Mesendoderm (in vitro differentiated cells): ENCODE data around the gene DAB2IP.
A peak's percentile ranks its signal among the peaks of the same experiment; 100 is the strongest.

ENCODE experiments used
- DNase-seq: peaks from one replicate; pipeline ENCODE4 v3.0.0; 2013
- H2AK5ac ChIP-seq: 2 replicates; pipeline ENCODE4 v1.6.1; 2013; ENCODE audit warnings: low read length, inconsistent platforms
- H2BK120ac ChIP-seq: 2 replicates; pipeline ENCODE4 v1.6.1; 2013; ENCODE audit warnings: low read depth, mild to moderate bottlenecking, low read length, moderate library complexity, mixed read lengths
- H2BK15ac ChIP-seq: replicated peaks from 2 replicates; pipeline ENCODE4 v1.6.1; 2013; ENCODE audit warnings: low read depth, mild to moderate bottlenecking, moderate library complexity
- H2BK5ac ChIP-seq: 2 replicates; pipeline ENCODE4 v1.6.1; 2013; ENCODE audit warnings: low read length, inconsistent platforms
- H3K18ac ChIP-seq: 2 replicates; pipeline ENCODE4 v1.6.1; 2013; ENCODE audit warnings: mild to moderate bottlenecking, low read length, mixed read lengths
- H3K23ac ChIP-seq: one replicate; pipeline ENCODE4 v1.6.1; 2013; ENCODE audit warnings: low read length
- H3K27ac ChIP-seq: 2 replicates; pipeline ENCODE4 v1.5.1; 2013; ENCODE audit warnings: low read depth, mild to moderate bottlenecking, inconsistent platforms, low read length, moderate library complexity
- H3K27me3 ChIP-seq: 2 replicates; pipeline ENCODE4 v1.6.1; 2013; ENCODE audit warnings: low read length, control low read depth, mild to moderate bottlenecking, inconsistent platforms; ENCODE audit not compliant: insufficient read depth, poor library complexity
- H3K36me3 ChIP-seq: 2 replicates; pipeline ENCODE4 v1.6.1; 2013; ENCODE audit warnings: low read length, inconsistent platforms; ENCODE audit not compliant: control insufficient read depth, insufficient read depth
- H3K4ac ChIP-seq: one replicate; pipeline ENCODE4 v1.6.1; 2013; ENCODE audit warnings: low read depth, mild to moderate bottlenecking, low read length, moderate library complexity
- H3K4me1 ChIP-seq: 2 replicates; pipeline ENCODE4 v1.6.1; 2013; ENCODE audit warnings: low read depth, low read length, inconsistent platforms; ENCODE audit not compliant: control insufficient read depth
- H3K4me2 ChIP-seq: 2 replicates; pipeline ENCODE4 v1.6.1; 2013; ENCODE audit warnings: low read length
- H3K4me3 ChIP-seq: 2 replicates; pipeline ENCODE4 v1.5.1; 2013; ENCODE audit warnings: mild to moderate bottlenecking, low read length
- H3K56ac ChIP-seq: one replicate; pipeline ENCODE4 v1.6.1; 2013; ENCODE audit warnings: low read length
- H3K79me1 ChIP-seq: 2 replicates; pipeline ENCODE4 v1.6.1; 2013; ENCODE audit warnings: low read length, inconsistent platforms
- H3K79me2 ChIP-seq: 2 replicates; pipeline ENCODE4 v1.6.1; 2013; ENCODE audit warnings: mild to moderate bottlenecking, low read length; ENCODE audit not compliant: control insufficient read depth, insufficient read depth
- H3K9ac ChIP-seq: 2 replicates; pipeline ENCODE4 v1.6.1; 2013; ENCODE audit warnings: low read length, inconsistent platforms
- H4K5ac ChIP-seq: one replicate; pipeline ENCODE4 v1.6.1; 2013; ENCODE audit warnings: low read length
- H4K8ac ChIP-seq: one replicate; pipeline ENCODE4 v1.6.1; 2013; ENCODE audit warnings: low read depth, mild to moderate bottlenecking, control low read depth, low read length, moderate library complexity
- WGBS: extraction: QIAGEN DNeasy Blood & Tissue Kit; methylation state at CpG from one replicate; pipeline ENCODE4 v1.1.7; 2013; ENCODE audit warnings: low lambda C conversion rate, missing lambda C conversion rate; ENCODE audit not compliant: insufficient coverage; ENCODE audit errors: extremely low coverage; 5-methylcytosine and 5-hydroxymethylcytosine counted together

Gene DAB2IP

DNA sequence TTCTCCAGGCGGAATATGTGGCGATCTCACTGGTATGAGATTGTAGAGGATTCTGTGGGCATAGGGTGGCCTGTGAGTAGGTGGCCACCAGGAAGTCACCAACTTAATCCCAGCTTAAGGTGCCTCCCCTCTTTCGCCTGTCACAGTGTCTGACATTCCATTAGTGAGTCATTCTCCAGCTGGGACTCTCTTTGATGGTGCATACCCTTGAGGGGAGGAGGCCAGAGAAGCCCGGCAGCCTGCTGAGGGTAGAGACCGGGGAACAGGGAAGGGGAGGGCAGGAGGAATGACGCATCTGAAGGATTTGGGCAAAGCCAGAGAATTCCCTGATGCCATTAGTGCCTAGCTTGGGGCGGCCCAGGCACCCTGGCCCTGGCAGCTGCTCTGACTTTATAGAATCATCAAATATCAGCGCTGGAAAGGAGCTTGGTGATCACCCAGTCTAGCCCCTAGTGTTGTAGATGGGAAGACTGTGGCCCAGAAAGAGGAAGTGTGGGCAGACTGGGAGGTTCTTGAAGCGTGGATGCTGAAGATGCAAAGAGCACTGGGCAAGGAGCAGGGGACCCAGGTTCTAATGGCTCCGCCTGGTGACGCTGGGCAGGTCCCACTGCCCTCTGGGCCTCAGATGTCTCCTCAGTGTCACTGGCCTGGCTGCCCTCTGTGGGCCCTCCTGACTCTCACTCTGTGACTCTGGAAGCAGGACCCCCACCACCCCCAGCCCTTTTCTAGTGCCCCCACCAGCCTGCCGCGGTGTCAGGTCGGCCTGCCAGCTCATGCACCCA, 41.4 kb downstream of the DAB2IP start:
- no peak overlapping the region for H3K4me3 ChIP-seq
- no peak overlapping the region for H4K5ac ChIP-seq
- no peak overlapping the region for H3K9ac ChIP-seq
- H2BK15ac ChIP-seq: no peak overlapping the region
- no peak overlapping the region for H3K18ac ChIP-seq
- peaks cover 5% of the 10 kb centered on the region for H3K4me1 ChIP-seq
- H2BK5ac ChIP-seq: no peak overlapping the region
- DNase-seq: peak; percentile 96
- H3K23ac ChIP-seq: no peak overlapping the region
- H3K56ac ChIP-seq: no peak overlapping the region
- no peak overlapping the region for H3K4me2 ChIP-seq
- no peak overlapping the region for H4K8ac ChIP-seq
- H3K79me1 ChIP-seq: peaks cover 9% of the 10 kb centered on the region
- no CpG with 5 or more reads among the region's 14 CpGs for WGBS
- H3K36me3 ChIP-seq: no peaks in the 10 kb centered on the region
- no peak overlapping the region for H3K4ac ChIP-seq
- no peak overlapping the region for H2BK120ac ChIP-seq
- no peak overlapping the region for H2AK5ac ChIP-seq
- H3K27ac ChIP-seq: no peak overlapping the region
- no peaks in the 10 kb centered on the region for H3K79me2 ChIP-seq
- no peaks in the 10 kb centered on the region for H3K27me3 ChIP-seq

DNA sequence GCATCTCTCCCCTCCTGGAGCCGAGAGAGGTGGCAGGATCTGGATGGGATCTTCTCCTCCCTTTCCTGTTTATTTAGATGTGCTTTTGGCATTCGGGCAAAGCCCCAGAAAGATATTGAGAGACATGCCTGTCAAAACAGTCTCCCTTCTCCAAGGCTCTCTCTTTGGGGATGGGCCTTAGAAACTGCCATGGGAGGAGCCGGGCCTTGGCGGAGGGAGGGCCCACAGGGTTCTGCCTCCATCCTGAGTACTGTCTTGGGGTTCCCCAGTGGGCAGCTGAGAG, 41.9 kb downstream of the DAB2IP start:
- Histone ChIP-seq H3K79me1 (peaks cover 7% of the 10 kb centered on the region), H2BK120ac (no peak overlapping the region), H2BK5ac (no peak overlapping the region), H3K4me2 (no peak overlapping the region), H2BK15ac (no peak overlapping the region), H2AK5ac (no peak overlapping the region), H3K9ac (no peak overlapping the region), H3K4ac (no peak overlapping the region), H4K5ac (no peak overlapping the region), H3K56ac (no peak overlapping the region), H3K18ac (no peak overlapping the region), H3K36me3 (no peaks in the 10 kb centered on the region), H3K79me2 (no peaks in the 10 kb centered on the region), H3K4me1 (peaks cover 5% of the 10 kb centered on the region), H4K8ac (no peak overlapping the region), H3K27ac (no peak overlapping the region), H3K27me3 (no peaks in the 10 kb centered on the region), H3K23ac (no peak overlapping the region), H3K4me3 (no peak overlapping the region)
- no CpG with 5 or more reads among the region's 4 CpGs for WGBS
- no peak for DNase-seq

DNA sequence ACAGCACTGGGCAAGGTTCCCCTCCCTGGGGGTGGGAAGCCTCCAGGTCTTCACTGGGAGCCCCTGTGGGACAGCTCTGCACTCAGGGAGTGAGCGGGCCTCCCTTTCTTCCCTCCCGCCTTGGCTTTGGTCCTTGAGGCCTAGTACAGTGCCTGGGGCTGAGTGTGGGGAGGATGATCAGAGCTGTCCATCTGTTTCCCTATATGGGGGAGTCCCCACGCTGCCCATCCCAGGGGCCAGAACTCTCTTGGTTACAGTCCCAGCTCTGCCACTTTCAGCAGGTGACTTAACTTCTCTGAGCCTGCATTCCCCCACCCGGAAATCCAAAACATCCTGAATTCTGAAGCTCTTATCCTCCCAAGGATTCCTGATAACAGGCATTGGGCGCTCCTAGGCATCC, 42.6 kb downstream of the DAB2IP start:
- H3K4ac ChIP-seq: no peak overlapping the region
- H3K56ac ChIP-seq: no peak overlapping the region
- no peaks in the 10 kb centered on the region for H3K27me3 ChIP-seq
- no peak overlapping the region for H4K5ac ChIP-seq
- H3K4me3 ChIP-seq: no peak overlapping the region
- peaks cover 7% of the 10 kb centered on the region for H3K79me1 ChIP-seq
- H2AK5ac ChIP-seq: no peak overlapping the region
- H3K27ac ChIP-seq: no peak overlapping the region
- no peak overlapping the region for H3K23ac ChIP-seq
- no peak overlapping the region for H3K18ac ChIP-seq
- DNase-seq: no peak
- no peak overlapping the region for H2BK120ac ChIP-seq
- no peak overlapping the region for H4K8ac ChIP-seq
- H2BK15ac ChIP-seq: no peak overlapping the region
- no peak overlapping the region for H2BK5ac ChIP-seq
- H3K9ac ChIP-seq: no peak overlapping the region
- peaks cover 5% of the 10 kb centered on the region for H3K4me1 ChIP-seq
- H3K79me2 ChIP-seq: no peaks in the 10 kb centered on the region
- no CpG with 5 or more reads among the region's 5 CpGs for WGBS
- no peaks in the 10 kb centered on the region for H3K36me3 ChIP-seq
- no peak overlapping the region for H3K4me2 ChIP-seq

DNA sequence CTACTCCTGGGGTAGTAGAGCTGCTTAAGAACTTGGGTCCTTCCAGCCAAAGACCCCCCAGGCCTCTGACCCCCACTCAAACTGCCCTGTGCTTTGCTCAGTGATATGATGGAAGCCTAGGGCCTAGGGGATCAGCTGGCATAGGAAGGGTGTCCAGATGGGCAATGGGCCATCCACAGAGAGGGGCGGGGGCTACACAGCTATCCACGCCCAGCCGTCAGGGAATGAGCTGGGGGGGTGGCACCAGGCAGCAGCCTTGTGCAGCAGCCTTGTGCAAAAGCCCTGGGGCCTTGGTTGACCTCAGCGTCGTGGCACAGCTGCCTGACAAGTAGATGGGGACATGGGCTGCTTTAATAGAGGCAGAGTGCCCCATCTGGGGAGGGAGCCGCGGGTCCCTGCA, 43.2 kb downstream of the DAB2IP start:
- Histone ChIP-seq H3K4me2 (no peak overlapping the region), H3K27ac (no peak overlapping the region), H3K56ac (no peak overlapping the region), H2BK120ac (no peak overlapping the region), H3K9ac (no peak overlapping the region), H3K79me1 (peaks cover 7% of the 10 kb centered on the region), H3K79me2 (no peaks in the 10 kb centered on the region), H3K23ac (no peak overlapping the region), H2BK5ac (no peak overlapping the region), H2BK15ac (no peak overlapping the region), H3K4ac (no peak overlapping the region), H3K4me1 (peaks cover 5% of the 10 kb centered on the region), H3K27me3 (no peaks in the 10 kb centered on the region), H4K5ac (no peak overlapping the region), H2AK5ac (no peak overlapping the region), H3K36me3 (no peaks in the 10 kb centered on the region), H4K8ac (no peak overlapping the region), H3K4me3 (no peak overlapping the region), H3K18ac (no peak overlapping the region)
- WGBS: no CpG with 5 or more reads among the region's 7 CpGs
- DNase-seq: no peak

DNA sequence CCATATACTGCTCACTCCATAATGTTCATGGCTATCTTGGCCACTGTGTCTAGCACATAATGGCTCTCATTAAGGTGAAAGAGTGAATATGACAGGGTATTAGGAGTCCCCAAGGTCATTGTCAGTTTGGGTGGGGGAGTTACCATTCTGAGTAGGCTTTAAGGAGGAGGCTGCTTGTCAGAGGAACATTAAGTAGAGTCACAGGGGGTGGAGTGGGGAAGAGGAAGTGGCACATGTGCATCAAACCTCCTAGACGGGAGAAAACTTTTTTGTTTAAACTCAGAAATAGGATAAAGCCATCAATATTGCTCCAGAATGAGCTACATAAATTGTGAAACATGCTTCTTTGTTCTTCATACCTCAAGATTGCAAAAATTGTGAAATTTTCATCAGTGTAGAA, 45.5 kb downstream of the DAB2IP start:
- Histone ChIP-seq H3K4me1 (peaks cover 6% of the 10 kb centered on the region), H3K36me3 (no peaks in the 10 kb centered on the region), H2BK5ac (no peak overlapping the region), H3K9ac (no peak overlapping the region), H2BK120ac (no peak overlapping the region), H2AK5ac (no peak overlapping the region), H3K23ac (no peak overlapping the region), H3K4ac (no peak overlapping the region), H2BK15ac (no peak overlapping the region), H3K27ac (no peak overlapping the region), H3K79me1 (peaks cover 11% of the 10 kb centered on the region), H3K4me2 (no peak overlapping the region), H3K18ac (no peak overlapping the region), H4K8ac (no peak overlapping the region), H3K56ac (no peak overlapping the region), H3K79me2 (peaks cover 3% of the 10 kb centered on the region), H3K4me3 (no peak overlapping the region), H4K5ac (no peak overlapping the region), H3K27me3 (no peaks in the 10 kb centered on the region)
- WGBS: no CpG with 5 or more reads among the region's 1 CpG
- DNase-seq: no peak
